GM19099 (cell line): Measurements from ENCODE around the gene BYSL.

Experiments
- POLR2A ChIP-seq: IDR thresholded peaks from 3 replicates; pipeline ENCODE4 v1.6.1; 2011; ENCODE audit warnings: low read depth; ENCODE audit not compliant: insufficient read length; ENCODE audit errors: extremely low read depth

BYSL gene

GRCh38 chr6:41975276-41975675, 54.0 kb downstream of the BYSL start:
- no peak for TF ChIP-seq POLR2A

- no peak for TF ChIP-seq POLR2A
Observed at GRCh38 chr6:41976794-41977484, 55.6 kb downstream of the BYSL start.
